HEK293T (cell line): ENCODE measurements around the gene SCGB2A2.

ENCODE experiments used
- ARNT ChIP-seq: fragments of 450-650 bp; IDR thresholded peaks from 2 replicates; pipeline ENCODE4 v1.6.1; 2017; ENCODE audit warnings: mild to moderate bottlenecking
- CTBP1 ChIP-seq: fragments of 450-650 bp; IDR thresholded peaks from 2 replicates; pipeline ENCODE4 v1.6.1; 2016; ENCODE audit warnings: borderline replicate concordance
- ELF4 ChIP-seq: fragments of 450-650 bp; IDR thresholded peaks from 2 replicates; pipeline ENCODE4 v1.6.1; 2017; ENCODE audit warnings: antibody characterized with exemption
- FOXK2 ChIP-seq: fragments of 450-650 bp; IDR thresholded peaks from 2 replicates; pipeline ENCODE4 v1.6.1; 2016; ENCODE audit warnings: mild to moderate bottlenecking
- FOXM1 ChIP-seq: fragments of 450-650 bp; IDR thresholded peaks from 2 replicates; pipeline ENCODE4 v1.6.1; 2017; ENCODE audit warnings: mild to moderate bottlenecking, borderline replicate concordance
- L3MBTL2 ChIP-seq: fragments of 450-650 bp; conservative IDR thresholded peaks from 2 replicates; pipeline ENCODE4 v1.6.1; 2016; ENCODE audit warnings: mild to moderate bottlenecking
- LEF1 ChIP-seq: fragments of 450-650 bp; IDR thresholded peaks from 2 replicates; pipeline ENCODE4 v1.6.1; 2017; ENCODE audit warnings: mild to moderate bottlenecking, borderline replicate concordance
- NFRKB ChIP-seq: fragments of 450-650 bp; IDR thresholded peaks from 2 replicates; pipeline ENCODE4 v1.6.1; 2016; ENCODE audit warnings: mild to moderate bottlenecking, moderate library complexity
- SP1 ChIP-seq: fragments of 450-650 bp; IDR thresholded peaks from 2 replicates; pipeline ENCODE4 v1.6.1; 2017
- SUZ12 ChIP-seq: fragments of 450-650 bp; IDR thresholded peaks from 2 replicates; pipeline ENCODE4 v1.6.1; 2016; ENCODE audit warnings: mild to moderate bottlenecking
- TARDBP ChIP-seq: fragments of 450-650 bp; IDR thresholded peaks from 2 replicates; pipeline ENCODE4 v1.6.1; 2016
- ZNF384 ChIP-seq: fragments of 450-650 bp; IDR thresholded peaks from 2 replicates; pipeline ENCODE4 v1.6.1; 2016
- TF ChIP-seq, protein P1 (sequence below): fragments of 450-650 bp; IDR thresholded peaks from 2 replicates; pipeline ENCODE4 v1.6.1; 2016

DNA sequence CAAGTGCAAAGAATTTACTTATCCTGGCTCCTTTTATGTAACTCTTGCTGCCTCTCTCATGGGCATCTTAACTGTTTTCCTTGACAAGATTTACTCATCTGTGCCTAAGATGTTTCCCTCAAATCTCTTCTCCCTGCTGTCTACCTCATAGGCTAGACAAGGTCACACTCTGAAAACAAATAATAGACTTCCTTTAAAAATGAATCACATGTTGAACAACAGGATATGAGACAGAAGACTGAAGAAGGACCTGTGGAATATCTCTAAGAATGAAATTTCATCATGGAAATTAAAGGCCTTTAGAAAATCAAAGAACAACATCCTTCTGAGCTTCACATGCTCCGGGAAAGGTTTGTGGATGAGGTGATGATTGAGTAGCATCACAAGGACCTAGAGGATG, 6.0 kb upstream of the SCGB2A2 start:
- no peak for TF ChIP-seq ZNF384
- TF ChIP-seq ELF4, result no peak
- TF ChIP-seq, protein P1, sequence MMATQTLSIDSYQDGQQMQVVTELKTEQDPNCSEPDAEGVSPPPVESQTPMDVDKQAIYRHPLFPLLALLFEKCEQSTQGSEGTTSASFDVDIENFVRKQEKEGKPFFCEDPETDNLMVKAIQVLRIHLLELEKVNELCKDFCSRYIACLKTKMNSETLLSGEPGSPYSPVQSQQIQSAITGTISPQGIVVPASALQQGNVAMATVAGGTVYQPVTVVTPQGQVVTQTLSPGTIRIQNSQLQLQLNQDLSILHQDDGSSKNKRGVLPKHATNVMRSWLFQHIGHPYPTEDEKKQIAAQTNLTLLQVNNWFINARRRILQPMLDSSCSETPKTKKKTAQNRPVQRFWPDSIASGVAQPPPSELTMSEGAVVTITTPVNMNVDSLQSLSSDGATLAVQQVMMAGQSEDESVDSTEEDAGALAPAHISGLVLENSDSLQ, result no peak
- no peak for TF ChIP-seq SP1
- no peak for TF ChIP-seq SUZ12
- TF ChIP-seq TARDBP, result no peak
- no peak for TF ChIP-seq CTBP1
- no peak for TF ChIP-seq ARNT
- no peak for TF ChIP-seq NFRKB
- no peak for TF ChIP-seq FOXK2
- TF ChIP-seq L3MBTL2, result no peak
- no peak for TF ChIP-seq LEF1
- no peak for TF ChIP-seq FOXM1
